SK-N-SH treated with all-trans-retinoic acid at 6 μM for 48 hours (cell line): ENCODE data around the gene CYP3A7.

Experiments used
- ATAC-seq: fragments of 200-7000 bp; cut with Tn5 transposase; 3 replicates; pipeline ENCODE4 v1.9.1; 2020; ENCODE audit warnings: mild to moderate bottlenecking, moderate library complexity
- ARNTL ChIP-seq: fragments of 450-650 bp; formaldehyde crosslinking; IDR thresholded peaks from 2 replicates; pipeline ENCODE4 v1.5.0; 2020; ENCODE audit warnings: low read depth, mild to moderate bottlenecking, moderate library complexity, borderline replicate concordance
- BACH2 ChIP-seq: fragments of 250-450 bp; sonication (Bioruptor Pico); IDR thresholded peaks from 2 replicates; pipeline ENCODE4 v1.9.0; 2021; ENCODE audit warnings: mild to moderate bottlenecking, borderline replicate concordance
- CREB5 ChIP-seq: fragments of 250-450 bp; sonication (Bioruptor Pico); IDR thresholded peaks from 2 replicates; pipeline ENCODE4 v1.5.1; 2020; ENCODE audit warnings: low read depth, mild to moderate bottlenecking, moderate library complexity
- CSDC2 ChIP-seq: fragments of 250-450 bp; sonication (Bioruptor Pico); IDR thresholded peaks from 2 replicates; pipeline ENCODE4 v1.5.0; 2020; ENCODE audit warnings: mild to moderate bottlenecking, moderate library complexity
- CSRNP3 ChIP-seq: fragments of 250-450 bp; sonication (Bioruptor Pico); IDR thresholded peaks from 2 replicates; pipeline ENCODE4 v1.5.1; 2021; ENCODE audit warnings: mild to moderate bottlenecking, moderate library complexity
- ESRRG ChIP-seq: fragments of 250-450 bp; sonication (Bioruptor Pico); IDR thresholded peaks from 2 replicates; pipeline ENCODE4 v1.6.1; 2021; ENCODE audit warnings: mild to moderate bottlenecking
- GLIS3 ChIP-seq: fragments of 250-450 bp; sonication (Bioruptor Pico); IDR thresholded peaks from 2 replicates; pipeline ENCODE4 v1.5.0; 2020; ENCODE audit warnings: mild to moderate bottlenecking, moderate library complexity
- ISL1 ChIP-seq: fragments of 250-450 bp; sonication (Bioruptor Pico); IDR thresholded peaks from 2 replicates; pipeline ENCODE4 v2.1.2; 2022; ENCODE audit warnings: mild to moderate bottlenecking, moderate library complexity
- PATZ1 ChIP-seq: fragments of 250-450 bp; sonication (Bioruptor Pico); IDR thresholded peaks from 2 replicates; pipeline ENCODE4 v1.8.0; 2020; ENCODE audit warnings: mild to moderate bottlenecking, moderate library complexity, borderline replicate concordance
- PPARA ChIP-seq: fragments of 250-450 bp; sonication (Bioruptor Pico); IDR thresholded peaks from 2 replicates; pipeline ENCODE4 v1.5.0; 2020; ENCODE audit warnings: mild to moderate bottlenecking, borderline replicate concordance
- RARB ChIP-seq: fragments of 250-450 bp; sonication (Bioruptor Pico); IDR thresholded peaks from 2 replicates; pipeline ENCODE4 v1.8.0; 2021; ENCODE audit warnings: mild to moderate bottlenecking, moderate library complexity
- SNAI2 ChIP-seq: fragments of 250-450 bp; sonication (Bioruptor Pico); IDR thresholded peaks from 2 replicates; pipeline ENCODE4 v1.5.0; 2020; ENCODE audit warnings: mild to moderate bottlenecking, moderate library complexity
- TCF4 ChIP-seq: fragments of 250-450 bp; sonication (Bioruptor Pico); IDR thresholded peaks from 2 replicates; pipeline ENCODE4 v1.8.0; 2021; ENCODE audit warnings: mild to moderate bottlenecking, moderate library complexity, borderline replicate concordance
- TOX ChIP-seq: fragments of 250-450 bp; sonication (Bioruptor Pico); IDR thresholded peaks from 2 replicates; pipeline ENCODE4 v1.8.0; 2021; ENCODE audit warnings: mild to moderate bottlenecking, moderate library complexity, borderline replicate concordance
- TSHZ2 ChIP-seq: fragments of 250-450 bp; sonication (Bioruptor Pico); IDR thresholded peaks from 2 replicates; pipeline ENCODE4 v1.5.0; 2020; ENCODE audit warnings: mild to moderate bottlenecking, moderate library complexity
- ZC3H10 ChIP-seq: fragments of 250-450 bp; sonication (Bioruptor Pico); IDR thresholded peaks from 2 replicates; pipeline ENCODE4 v1.5.1; 2021; ENCODE audit warnings: mild to moderate bottlenecking, moderate library complexity
- ZFP3 ChIP-seq: fragments of 250-450 bp; sonication (Bioruptor Pico); IDR thresholded peaks from 2 replicates; pipeline ENCODE4 v1.5.0; 2020; ENCODE audit warnings: mild to moderate bottlenecking, moderate library complexity
- ZFP30 ChIP-seq: fragments of 450-650 bp; formaldehyde crosslinking; IDR thresholded peaks from 2 replicates; pipeline ENCODE4 v1.5.0; 2022; ENCODE audit warnings: mild to moderate bottlenecking, moderate library complexity
- ZNF565 ChIP-seq: fragments of 450-650 bp; formaldehyde crosslinking; conservative IDR thresholded peaks from 2 replicates; pipeline ENCODE4 v1.5.0; 2020; ENCODE audit warnings: low read depth, mild to moderate bottlenecking, moderate library complexity
- ZNF70 ChIP-seq: fragments of 450-650 bp; formaldehyde crosslinking; IDR thresholded peaks from 2 replicates; pipeline ENCODE4 v1.5.0; 2020; ENCODE audit warnings: mild to moderate bottlenecking, moderate library complexity
- ZNF8 ChIP-seq: fragments of 450-650 bp; formaldehyde crosslinking; IDR thresholded peaks from 2 replicates; pipeline ENCODE4 v1.5.0; 2020; ENCODE audit warnings: mild to moderate bottlenecking, moderate library complexity

The CYP3A7 gene

GRCh38 chr7:99731638-99732374 is 3.2 kb downstream of the CYP3A7 start (continued):
- TF ChIP-seq ARNTL (CRISPR knock-in tag) = no peak
- no peak for TF ChIP-seq SNAI2 (CRISPR knock-in tag)
- no peak for TF ChIP-seq BACH2 (CRISPR knock-in tag)
- no peak for TF ChIP-seq TCF4 (CRISPR knock-in tag)
- no peak for TF ChIP-seq ISL1 (CRISPR knock-in tag)
- no peak for TF ChIP-seq RARB (CRISPR knock-in tag)
- TF ChIP-seq TOX (CRISPR knock-in tag) = no peak

- no peak for ATAC-seq
- TF ChIP-seq ESRRG (CRISPR knock-in tag) = no peak
- no peak for TF ChIP-seq GLIS3 (CRISPR knock-in tag)
- no peak for TF ChIP-seq ZC3H10 (CRISPR knock-in tag)
- TF ChIP-seq TCF4 (CRISPR knock-in tag) = no peak
- no peak for TF ChIP-seq TOX (CRISPR knock-in tag)
- no peak for TF ChIP-seq BACH2 (CRISPR knock-in tag)
- no peak for TF ChIP-seq ZNF70 (CRISPR knock-in tag)
- no peak for TF ChIP-seq RARB (CRISPR knock-in tag)
- no peak for TF ChIP-seq ZFP3 (CRISPR knock-in tag)
- TF ChIP-seq ZNF565 (CRISPR knock-in tag) = no peak
- TF ChIP-seq ZFP30 (CRISPR knock-in tag) = no peak
- TF ChIP-seq ZNF8 = no peak
- no peak for TF ChIP-seq PPARA (CRISPR knock-in tag)
- no peak for TF ChIP-seq SNAI2 (CRISPR knock-in tag)
- TF ChIP-seq PATZ1 (CRISPR knock-in tag) = no peak
- no peak for TF ChIP-seq CSRNP3 (CRISPR knock-in tag)
- TF ChIP-seq ARNTL (CRISPR knock-in tag) = no peak
- no peak for TF ChIP-seq TSHZ2
- no peak for TF ChIP-seq CREB5 (CRISPR knock-in tag)
- TF ChIP-seq CSDC2 (CRISPR knock-in tag) = no peak
Measured at GRCh38 chr7:99730992-99731391, 4.0 kb downstream of the CYP3A7 start.

- TF ChIP-seq CSDC2 (CRISPR knock-in tag) (no peak), PPARA (CRISPR knock-in tag) (no peak), ZNF70 (CRISPR knock-in tag) (no peak), ZFP30 (CRISPR knock-in tag) (no peak), TCF4 (CRISPR knock-in tag) (no peak), ZFP3 (CRISPR knock-in tag) (no peak), ARNTL (CRISPR knock-in tag) (no peak), SNAI2 (CRISPR knock-in tag) (no peak), ZNF8 (no peak), PATZ1 (CRISPR knock-in tag) (no peak)
- no peak for ATAC-seq
Measured at GRCh38 chr7:99730238-99730810, 4.7 kb downstream of the CYP3A7 start.
